ENCODE results near the gene ZAR1.
"Not testable (repeated sequence)": the region's sequence is repeated elsewhere in the genome, so short reads cannot be mapped to it uniquely, and the experiment has no call there.

The ZAR1 gene

GRCh38 chr4:48490012-48490679, at the start of gene ZAR1:
Gene ZAR1 (plus strand): TSS chr4:48490252. CDS start chr4:48490292, 40 bp downstream.
- no peak for DNase-seq (ENCODE audit: low spot score)

- not testable (repeated sequence) for DNase-seq (ENCODE audit: low spot score)
Observed at GRCh38 chr4:48440914-48441313, 49.1 kb upstream of the ZAR1 start.

DNA sequence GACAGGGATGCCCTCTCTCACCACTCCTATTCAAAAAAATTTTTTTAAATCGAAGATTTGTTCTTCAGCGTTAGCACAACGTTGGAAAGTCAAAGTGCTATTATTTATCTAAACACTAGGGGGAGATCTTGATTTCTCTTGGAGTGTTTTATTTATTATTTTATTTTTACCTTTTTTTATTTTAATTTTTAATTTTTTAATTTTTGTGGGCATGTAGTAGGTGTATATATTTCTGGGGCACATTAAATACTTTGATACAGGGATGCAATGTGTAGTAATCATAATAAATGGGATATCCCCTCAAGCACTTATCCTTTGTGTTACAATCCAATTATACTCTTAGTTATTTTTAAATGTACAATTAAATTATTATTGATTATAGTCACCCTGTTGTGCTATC, 44.3 kb upstream of the ZAR1 start:
- DNase-seq (ENCODE audit: low spot score), result peak; percentile 26

- no peak for DNase-seq (ENCODE audit: low spot score)
Observed at GRCh38 chr4:48446642-48447041, 43.4 kb upstream of the ZAR1 start.

DNA sequence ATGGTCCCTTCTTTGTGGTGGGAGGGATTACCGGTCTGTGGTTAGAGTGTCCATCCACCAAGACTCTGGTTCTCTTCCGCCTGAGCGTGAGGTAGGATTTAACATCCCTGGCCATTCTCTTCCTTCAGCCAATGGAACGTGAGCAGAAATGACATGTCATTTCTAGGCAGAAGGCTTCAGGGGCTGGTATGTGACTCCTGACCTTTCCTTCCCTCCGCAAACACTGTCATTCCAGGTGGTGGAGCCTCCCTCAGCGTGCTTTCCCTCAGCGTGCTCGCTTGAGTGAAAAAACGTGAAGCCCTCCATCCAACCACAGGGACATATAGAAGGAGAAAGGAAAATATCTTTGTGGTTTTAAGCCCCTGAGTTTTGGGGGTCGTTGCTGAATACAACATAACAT, 40.9 kb upstream of the ZAR1 start:
- no peak for DNase-seq (ENCODE audit: low spot score)

GRCh38 chr4:48450740-48451139, 39.3 kb upstream of the ZAR1 start:
- DNase-seq (ENCODE audit: low spot score), result no peak

GRCh38 chr4:48451656-48452055, 38.4 kb upstream of the ZAR1 start:
- DNase-seq (ENCODE audit: low spot score), result not testable (repeated sequence)

GRCh38 chr4:48454591-48454990, 35.5 kb upstream of the ZAR1 start:
- DNase-seq (ENCODE audit: low spot score), result no peak

DNA sequence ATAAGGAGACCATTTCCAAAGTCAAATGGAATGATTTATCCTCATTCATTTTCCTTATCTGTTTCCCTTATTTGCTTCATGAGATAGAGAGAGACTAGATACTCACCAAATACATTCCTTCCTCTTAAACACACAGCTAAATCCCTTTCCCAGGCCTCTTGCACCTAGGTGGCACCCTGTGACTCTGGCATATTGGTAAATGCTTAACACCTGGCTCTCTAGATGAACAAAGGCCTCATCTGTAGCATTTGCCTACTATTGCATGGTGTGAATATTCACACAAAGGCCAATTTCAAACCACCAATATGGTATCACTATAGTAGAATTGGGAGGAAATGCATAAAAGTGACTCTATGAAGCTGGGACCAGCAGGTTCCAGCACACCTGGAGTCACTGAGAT, 29.1 kb upstream of the ZAR1 start:
- no peak for DNase-seq (ENCODE audit: low spot score)

GRCh38 chr4:48462363-48462762, 27.7 kb upstream of the ZAR1 start:
- DNase-seq (ENCODE audit: low spot score), result no peak

GRCh38 chr4:48467442-48467841, 22.6 kb upstream of the ZAR1 start:
- no peak for DNase-seq (ENCODE audit: low spot score)

DNA sequence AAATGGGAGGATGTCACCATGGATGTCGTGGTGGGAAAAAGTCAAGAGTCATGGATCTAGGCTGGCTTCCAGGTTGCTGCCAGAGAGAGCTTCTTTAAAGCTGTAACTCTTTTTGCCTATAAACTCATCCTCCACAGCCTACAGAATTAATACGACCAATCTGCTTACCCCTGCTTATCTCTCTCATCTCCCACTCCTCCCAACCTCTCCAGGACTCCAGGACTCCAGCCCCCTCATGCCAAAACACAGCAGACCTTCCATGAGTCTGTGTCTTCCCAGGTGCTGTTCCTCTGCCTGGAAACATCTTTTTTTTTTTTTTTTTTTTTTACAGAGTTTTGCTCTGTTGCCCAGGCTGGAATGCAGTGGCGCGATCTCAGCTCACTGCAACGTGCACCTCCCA, 22.2 kb upstream of the ZAR1 start:
- no peak for DNase-seq (ENCODE audit: low spot score)

- DNase-seq (ENCODE audit: low spot score), result no peak
Observed at GRCh38 chr4:48470137-48470536, 19.9 kb upstream of the ZAR1 start.

GRCh38 chr4:48470570-48470969, 19.5 kb upstream of the ZAR1 start:
- DNase-seq (ENCODE audit: low spot score), result no peak

- DNase-seq (ENCODE audit: low spot score), result no peak
Observed at GRCh38 chr4:48472794-48473193, 17.3 kb upstream of the ZAR1 start.

DNA sequence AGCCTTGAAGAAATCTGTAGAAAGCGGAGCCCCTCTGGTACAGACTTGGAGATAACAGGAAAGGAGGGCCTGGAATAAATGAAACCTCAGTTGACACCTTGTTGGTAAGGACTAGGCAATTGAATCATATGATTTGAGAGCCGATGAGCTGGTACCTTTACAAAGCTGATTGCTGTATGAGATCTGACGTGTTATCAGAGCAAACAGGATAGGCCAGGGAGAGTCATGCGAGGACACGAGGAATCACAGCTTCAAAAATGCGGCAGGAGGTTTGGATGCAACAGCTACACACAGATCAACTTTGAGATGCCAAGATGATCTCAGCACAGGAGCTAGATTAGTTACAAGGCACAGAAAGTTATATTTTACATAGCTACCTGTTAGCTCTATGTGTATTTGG, 14.3 kb upstream of the ZAR1 start:
- DNase-seq (ENCODE audit: low spot score), result no peak

- no peak for DNase-seq (ENCODE audit: low spot score)
Observed at GRCh38 chr4:48478273-48478672, 11.8 kb upstream of the ZAR1 start.

- DNase-seq (ENCODE audit: low spot score), result no peak
Observed at GRCh38 chr4:48481581-48481980, 8.5 kb upstream of the ZAR1 start.

GRCh38 chr4:48483006-48483776, 6.9 kb upstream of the ZAR1 start, which contains the start of gene SLC10A4:
Gene SLC10A4 (plus strand): TSS chr4:48483343. CDS start chr4:48483562, 219 bp downstream.
- DNase-seq (ENCODE audit: low spot score), result no peak

- DNase-seq (ENCODE audit: low spot score), result no peak
Observed at GRCh38 chr4:48483777-48484493, 6.1 kb upstream of the ZAR1 start.

DNA sequence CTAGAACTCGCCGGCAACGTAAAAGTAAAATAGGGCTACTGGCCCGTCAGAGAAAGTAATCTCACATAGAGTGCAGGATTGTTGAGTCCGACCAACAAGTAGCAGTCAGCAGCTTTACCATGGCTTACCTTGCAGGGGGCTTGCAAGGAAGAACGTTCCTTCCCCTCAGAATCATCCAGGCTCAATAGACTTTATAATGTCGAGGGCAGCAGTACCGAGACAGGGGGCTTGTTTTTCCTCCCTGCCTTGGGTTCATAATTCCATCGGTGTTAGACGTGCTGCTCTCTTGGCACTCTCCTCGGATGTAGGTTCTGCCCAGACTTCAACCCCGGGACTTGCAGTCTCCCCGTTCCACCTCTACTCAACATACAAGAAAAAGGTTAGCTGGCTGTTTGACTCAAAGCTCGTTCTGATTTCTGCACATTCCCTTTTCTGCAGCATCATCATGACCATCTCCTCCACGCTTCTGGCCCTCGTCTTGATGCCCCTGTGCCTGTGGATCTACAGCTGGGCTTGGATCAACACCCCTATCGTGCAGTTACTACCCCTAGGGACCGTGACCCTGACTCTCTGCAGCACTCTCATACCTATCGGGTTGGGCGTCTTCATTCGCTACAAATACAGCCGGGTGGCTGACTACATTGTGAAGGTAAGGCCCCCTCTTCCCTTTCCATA, 5.4 kb upstream of the ZAR1 start:
- DNase-seq (ENCODE audit: low spot score), result no peak

DNA sequence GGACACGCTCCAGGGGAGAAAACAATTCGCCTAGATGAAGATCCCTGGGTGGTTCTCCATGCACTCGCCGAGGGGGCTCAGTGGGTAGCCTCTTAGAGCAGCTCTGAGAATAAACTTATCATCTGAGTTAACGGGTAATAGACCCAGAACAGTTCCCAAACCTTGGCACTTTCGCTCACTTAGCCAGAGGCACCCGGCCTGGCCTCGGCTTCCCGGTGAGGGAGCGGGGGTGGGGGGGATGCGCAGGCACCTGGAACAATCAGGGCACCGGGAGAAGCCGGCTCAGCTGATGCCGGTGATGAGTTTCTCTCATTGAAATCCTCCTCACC, 405 bp upstream of the ZAR1 start:
- DNase-seq (ENCODE audit: low spot score), result no peak
